ENCODE results near the gene CACNA1C.

Gene CACNA1C

GRCh38 chr12:2043054-2043453, 9.7 kb upstream of the CACNA1C start:
- Histone ChIP-seq H3K4me2 (ENCODE audit: low read length) (no peak overlapping the region), H3K27me3 (ENCODE audit: control insufficient read depth, insufficient read depth, low read length) (peaks cover 85% of the 10 kb centered on the region), H3K9me3 (replicated peaks; ENCODE audit: low read length) (no peaks in the 10 kb centered on the region), H3K36me3 (ENCODE audit: insufficient read depth, low read length) (no peaks in the 10 kb centered on the region), H3K9ac (ENCODE audit: low read depth, low read length) (no peak overlapping the region), H3K4me1 (ENCODE audit: control insufficient read depth, insufficient read depth, low read length) (no peaks in the 10 kb centered on the region), H3K4me3 (ENCODE audit: low read length) (no peak overlapping the region)

GRCh38 chr12:2044165-2044564, 8.6 kb upstream of the CACNA1C start:
- Histone ChIP-seq H3K4me1 (ENCODE audit: control insufficient read depth, insufficient read depth, low read length) (no peaks in the 10 kb centered on the region), H3K27me3 (ENCODE audit: control insufficient read depth, insufficient read depth, low read length) (peaks cover 85% of the 10 kb centered on the region), H3K4me3 (ENCODE audit: low read length) (no peak overlapping the region), H3K9ac (ENCODE audit: low read depth, low read length) (no peak overlapping the region), H3K4me2 (ENCODE audit: low read length) (no peak overlapping the region), H3K36me3 (ENCODE audit: insufficient read depth, low read length) (no peaks in the 10 kb centered on the region), H3K9me3 (replicated peaks; ENCODE audit: low read length) (no peaks in the 10 kb centered on the region)

GRCh38 chr12:2046957-2047356, 5.8 kb upstream of the CACNA1C start:
- Histone ChIP-seq H3K9ac (ENCODE audit: low read depth, low read length) (no peak overlapping the region), H3K4me1 (ENCODE audit: control insufficient read depth, insufficient read depth, low read length) (no peaks in the 10 kb centered on the region), H3K4me2 (ENCODE audit: low read length) (no peak overlapping the region), H3K4me3 (ENCODE audit: low read length) (no peak overlapping the region), H3K9me3 (replicated peaks; ENCODE audit: low read length) (no peaks in the 10 kb centered on the region), H3K36me3 (ENCODE audit: insufficient read depth, low read length) (no peaks in the 10 kb centered on the region), H3K27me3 (ENCODE audit: control insufficient read depth, insufficient read depth, low read length) (peaks cover 90% of the 10 kb centered on the region)

- H3K36me3 ChIP-seq (ENCODE audit: insufficient read depth, low read length), result no peaks in the 10 kb centered on the region
- H3K9me3 ChIP-seq (replicated peaks; ENCODE audit: low read length), result no peaks in the 10 kb centered on the region
- H3K27me3 ChIP-seq (ENCODE audit: control insufficient read depth, insufficient read depth, low read length), result peaks cover 88% of the 10 kb centered on the region
- no peak overlapping the region for H3K4me3 ChIP-seq (ENCODE audit: low read length)
- H3K4me1 ChIP-seq (ENCODE audit: control insufficient read depth, insufficient read depth, low read length), result no peaks in the 10 kb centered on the region
- H3K4me2 ChIP-seq (ENCODE audit: low read length), result no peak overlapping the region
- no peak overlapping the region for H3K9ac ChIP-seq (ENCODE audit: low read depth, low read length)
Measured at GRCh38 chr12:2047752-2048151, 5.0 kb upstream of the CACNA1C start.

- H3K9me3 ChIP-seq (replicated peaks; ENCODE audit: low read length), result no peaks in the 10 kb centered on the region
- H3K4me2 ChIP-seq (ENCODE audit: low read length), result peak overlapping the region; percentile 10
- H3K27me3 ChIP-seq (ENCODE audit: control insufficient read depth, insufficient read depth, low read length), result peaks cover 83% of the 10 kb centered on the region
- no peak overlapping the region for H3K9ac ChIP-seq (ENCODE audit: low read depth, low read length)
- no peaks in the 10 kb centered on the region for H3K36me3 ChIP-seq (ENCODE audit: insufficient read depth, low read length)
- H3K4me3 ChIP-seq (ENCODE audit: low read length), result no peak overlapping the region
- peaks cover 5% of the 10 kb centered on the region for H3K4me1 ChIP-seq (ENCODE audit: control insufficient read depth, insufficient read depth, low read length)
Measured at GRCh38 chr12:2049604-2050540, 2.9 kb upstream of the CACNA1C start.

- H3K9ac ChIP-seq (ENCODE audit: low read depth, low read length), result no peak overlapping the region
- H3K36me3 ChIP-seq (ENCODE audit: insufficient read depth, low read length), result no peaks in the 10 kb centered on the region
- peaks cover 5% of the 10 kb centered on the region for H3K4me1 ChIP-seq (ENCODE audit: control insufficient read depth, insufficient read depth, low read length)
- no peaks in the 10 kb centered on the region for H3K9me3 ChIP-seq (replicated peaks; ENCODE audit: low read length)
- H3K27me3 ChIP-seq (ENCODE audit: control insufficient read depth, insufficient read depth, low read length), result peaks cover 82% of the 10 kb centered on the region
- peak overlapping the region; percentile 66 for H3K4me3 ChIP-seq (ENCODE audit: low read length)
- H3K4me2 ChIP-seq (ENCODE audit: low read length), result peak overlapping the region; percentile 82
Measured at GRCh38 chr12:2051700-2052621, 826 bp upstream of the CACNA1C start.

GRCh38 chr12:2053691-2054090, 904 bp downstream of the CACNA1C start:
- Histone ChIP-seq H3K36me3 (ENCODE audit: insufficient read depth, low read length) (no peaks in the 10 kb centered on the region), H3K9me3 (replicated peaks; ENCODE audit: low read length) (no peaks in the 10 kb centered on the region), H3K9ac (ENCODE audit: low read depth, low read length) (peak overlapping the region; percentile 56), H3K4me3 (ENCODE audit: low read length) (peak overlapping the region; percentile 71), H3K27me3 (ENCODE audit: control insufficient read depth, insufficient read depth, low read length) (peaks cover 79% of the 10 kb centered on the region), H3K4me2 (ENCODE audit: low read length) (peak overlapping the region; percentile 86), H3K4me1 (ENCODE audit: control insufficient read depth, insufficient read depth, low read length) (peaks cover 5% of the 10 kb centered on the region)

- Histone ChIP-seq H3K4me3 (ENCODE audit: low read length) (peak overlapping the region; percentile 71), H3K27me3 (ENCODE audit: control insufficient read depth, insufficient read depth, low read length) (peaks cover 78% of the 10 kb centered on the region)
Measured at GRCh38 chr12:2054091-2055018, 1.6 kb downstream of the CACNA1C start.

GRCh38 chr12:2057041-2057794, 4.4 kb downstream of the CACNA1C start:
- H3K4me3 ChIP-seq (ENCODE audit: low read length), result no peak overlapping the region
- no peaks in the 10 kb centered on the region for H3K36me3 ChIP-seq (ENCODE audit: insufficient read depth, low read length)
- H3K9me3 ChIP-seq (replicated peaks; ENCODE audit: low read length), result no peaks in the 10 kb centered on the region
- H3K4me1 ChIP-seq (ENCODE audit: control insufficient read depth, insufficient read depth, low read length), result peaks cover 5% of the 10 kb centered on the region
- H3K27me3 ChIP-seq (ENCODE audit: control insufficient read depth, insufficient read depth, low read length), result peaks cover 60% of the 10 kb centered on the region
- no peak overlapping the region for H3K9ac ChIP-seq (ENCODE audit: low read depth, low read length)
- no peak overlapping the region for H3K4me2 ChIP-seq (ENCODE audit: low read length)

More at GRCh38 chr12:2054091-2055018, 1.6 kb downstream of the CACNA1C start:
- Histone ChIP-seq H3K9ac (ENCODE audit: low read depth, low read length) (no peak overlapping the region), H3K4me2 (ENCODE audit: low read length) (peak overlapping the region; percentile 86), H3K36me3 (ENCODE audit: insufficient read depth, low read length) (no peaks in the 10 kb centered on the region), H3K4me1 (ENCODE audit: control insufficient read depth, insufficient read depth, low read length) (peaks cover 5% of the 10 kb centered on the region), H3K9me3 (replicated peaks; ENCODE audit: low read length) (no peaks in the 10 kb centered on the region)

GRCh38 chr12:2057795-2058408, 5.1 kb downstream of the CACNA1C start:
- Histone ChIP-seq H3K4me1 (ENCODE audit: control insufficient read depth, insufficient read depth, low read length) (peaks cover 5% of the 10 kb centered on the region), H3K4me2 (ENCODE audit: low read length) (no peak overlapping the region), H3K27me3 (ENCODE audit: control insufficient read depth, insufficient read depth, low read length) (peaks cover 64% of the 10 kb centered on the region), H3K9me3 (replicated peaks; ENCODE audit: low read length) (no peaks in the 10 kb centered on the region), H3K9ac (ENCODE audit: low read depth, low read length) (no peak overlapping the region), H3K4me3 (ENCODE audit: low read length) (no peak overlapping the region), H3K36me3 (ENCODE audit: insufficient read depth, low read length) (no peaks in the 10 kb centered on the region)

All from skeletal muscle satellite cell (primary cell).